ENCODE results near the gene FBRS.
A peak's percentile ranks its signal among the peaks of the same experiment; 100 is the strongest.

Gene FBRS

DNA sequence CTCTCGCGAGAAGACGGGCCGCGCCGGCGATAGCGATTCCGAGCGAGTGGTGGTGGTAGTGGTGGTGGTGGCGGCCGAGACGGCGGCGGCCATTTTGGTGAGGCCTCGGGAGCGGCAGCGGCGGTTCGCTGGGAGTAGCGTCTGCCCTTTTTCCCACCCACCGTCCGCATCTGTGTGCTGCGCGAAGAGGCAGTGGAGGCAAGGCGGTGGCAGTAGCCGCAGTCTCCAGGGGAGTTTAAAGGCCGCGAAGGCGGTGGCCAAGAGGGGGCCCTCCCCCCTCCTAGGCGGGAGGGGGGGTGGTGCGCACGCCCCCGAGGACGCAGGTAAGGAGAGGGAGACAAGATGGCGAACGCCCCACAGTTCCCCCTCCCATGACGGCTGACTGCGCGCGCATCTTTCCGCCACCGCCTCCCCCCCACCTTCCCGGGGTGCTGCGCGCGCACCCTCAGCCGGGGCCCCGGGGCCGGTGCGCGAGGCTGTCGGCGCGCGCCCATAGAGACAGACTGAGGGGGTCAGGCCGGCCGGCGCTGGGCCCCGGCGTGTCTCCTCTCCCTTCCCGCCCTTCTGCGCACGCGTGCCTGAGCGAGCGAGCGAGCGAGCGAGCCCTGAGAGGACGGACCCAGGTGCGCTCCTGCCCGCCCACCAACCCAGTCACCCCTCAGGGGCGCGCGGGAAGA, 40.0 kb downstream of the FBRS start:
- no peak for TF ChIP-seq LEF1 (IDR thresholded peaks at IDR 0.05; ENCODE audit: borderline replicate concordance)
- peak; percentile 97 for TF ChIP-seq FOXM1 (IDR thresholded peaks at IDR 0.05; ENCODE audit: borderline replicate concordance)
- peak; percentile 60; the same call in 1 of the 2 replicates for TF ChIP-seq L3MBTL2 (conservative IDR thresholded peaks at IDR 0.05)
- TF ChIP-seq ARNT (IDR thresholded peaks at IDR 0.05): no peak
- TF ChIP-seq BHLHE40 (IDR thresholded peaks at IDR 0.05; ENCODE audit: borderline replicate concordance): no peak
- TF ChIP-seq HDGF (IDR thresholded peaks at IDR 0.05; ENCODE audit: borderline replicate concordance): peak; percentile 79; the same call in 1 of the 2 replicates
- no peak for TF ChIP-seq FOXA1 (IDR thresholded peaks at IDR 0.05)
- TF ChIP-seq, protein P1, sequence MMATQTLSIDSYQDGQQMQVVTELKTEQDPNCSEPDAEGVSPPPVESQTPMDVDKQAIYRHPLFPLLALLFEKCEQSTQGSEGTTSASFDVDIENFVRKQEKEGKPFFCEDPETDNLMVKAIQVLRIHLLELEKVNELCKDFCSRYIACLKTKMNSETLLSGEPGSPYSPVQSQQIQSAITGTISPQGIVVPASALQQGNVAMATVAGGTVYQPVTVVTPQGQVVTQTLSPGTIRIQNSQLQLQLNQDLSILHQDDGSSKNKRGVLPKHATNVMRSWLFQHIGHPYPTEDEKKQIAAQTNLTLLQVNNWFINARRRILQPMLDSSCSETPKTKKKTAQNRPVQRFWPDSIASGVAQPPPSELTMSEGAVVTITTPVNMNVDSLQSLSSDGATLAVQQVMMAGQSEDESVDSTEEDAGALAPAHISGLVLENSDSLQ (IDR thresholded peaks at IDR 0.05): no peak
- peak; percentile 100 for TF ChIP-seq NFRKB (IDR thresholded peaks at IDR 0.05)
- TF ChIP-seq ELF4 (IDR thresholded peaks at IDR 0.05): peak; percentile 92
- TF ChIP-seq SP1 (IDR thresholded peaks at IDR 0.05): no peak; the same call in 1 of the 2 replicates
- TF ChIP-seq TARDBP (IDR thresholded peaks at IDR 0.05): no peak
- TF ChIP-seq ZNF384 (IDR thresholded peaks at IDR 0.05): no peak
- no peak for TF ChIP-seq FOXK2 (IDR thresholded peaks at IDR 0.05)
- ChIA-PET POLR2A (interaction anchor here (0.7 to 3.7 kb wide), 26 partner anchors 9 to 344 kb away, joined by 3 to 57 read pairs (median 4); partner anchors contain the start of genes DCTPP1, FBRS, PHKG2 and ZNF688), CTCF (interaction anchor here (0.9 to 1.8 kb wide), 3 partner anchors 13 to 40 kb away, joined by 3 to 7 read pairs (median 5); partner anchors contain the start of gene FBRS)
- peak; percentile 99 for DNase-seq (ENCODE audit: extremely low spot score)

DNA sequence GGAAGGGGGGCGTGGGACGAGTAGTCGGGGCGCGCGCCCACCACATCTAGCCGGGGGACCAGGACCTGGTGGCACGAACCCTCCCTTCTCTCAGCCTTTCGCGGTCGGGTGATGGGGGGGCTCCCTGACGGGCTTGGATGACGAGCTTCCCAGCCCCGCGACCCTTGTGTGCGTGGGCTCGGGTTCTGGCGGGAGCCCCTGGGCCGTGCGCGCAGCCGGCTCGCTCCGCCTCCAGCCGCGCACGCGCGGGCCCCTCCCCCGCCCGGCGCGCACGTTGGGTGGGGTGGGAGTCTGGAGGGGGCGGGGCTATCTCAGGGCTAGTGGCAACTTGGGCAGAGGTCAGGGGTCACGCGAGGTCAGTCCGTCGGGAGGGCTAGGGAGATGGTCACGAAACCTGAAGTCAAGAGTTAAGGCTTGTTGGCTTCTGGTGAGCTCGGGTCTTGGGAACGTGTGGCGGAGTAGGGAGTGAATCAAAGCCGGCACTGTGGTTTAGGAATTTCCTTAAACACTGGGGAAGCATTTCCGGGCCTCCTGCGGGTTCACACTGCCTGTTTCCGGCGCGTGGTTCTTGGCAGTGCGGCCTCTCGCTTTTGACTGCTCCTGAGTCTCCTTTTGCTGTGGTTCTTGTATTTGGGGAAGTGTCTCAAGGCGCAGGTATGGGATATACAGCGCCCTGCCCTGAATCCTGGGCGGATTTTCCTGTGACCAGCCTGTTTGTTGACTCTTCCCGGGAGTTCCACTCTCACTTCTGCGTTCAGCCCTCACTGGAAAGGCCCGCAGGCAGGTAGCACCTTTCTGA, 40.8 kb downstream of the FBRS start, which contains the start of gene SRCAP:
Gene SRCAP (plus strand): TSS at position 356 of the 799 bp plus-strand sequence. CDS start 1,654 bp downstream, outside the sequence.
- ChIA-PET CTCF (no interaction called here), POLR2A (interaction anchor here (0.5 to 3.7 kb wide), 25 partner anchors 9 to 345 kb away, joined by 3 to 57 read pairs (median 4); partner anchors contain the start of genes DCTPP1, FBRS, PHKG2 and PRR14)
- TF ChIP-seq LEF1 (IDR thresholded peaks at IDR 0.05; ENCODE audit: borderline replicate concordance): peak; percentile 50; the same call in 1 of the 2 replicates
- no peak for TF ChIP-seq SUZ12 (IDR thresholded peaks at IDR 0.05)
- no peak for TF ChIP-seq BHLHE40 (IDR thresholded peaks at IDR 0.05; ENCODE audit: borderline replicate concordance)
- 0 out of 2 replicates have a peak, but pooled peaks have one; percentile 28 for TF ChIP-seq L3MBTL2 (conservative IDR thresholded peaks at IDR 0.05)
- 0 out of 2 replicates have a peak, but pooled peaks have one; percentile 18 for TF ChIP-seq ELF4 (IDR thresholded peaks at IDR 0.05)
- no peak for TF ChIP-seq TARDBP (IDR thresholded peaks at IDR 0.05)
- TF ChIP-seq FOXK2 (IDR thresholded peaks at IDR 0.05): no peak
- peak; percentile 97 for DNase-seq (ENCODE audit: extremely low spot score)

DNA sequence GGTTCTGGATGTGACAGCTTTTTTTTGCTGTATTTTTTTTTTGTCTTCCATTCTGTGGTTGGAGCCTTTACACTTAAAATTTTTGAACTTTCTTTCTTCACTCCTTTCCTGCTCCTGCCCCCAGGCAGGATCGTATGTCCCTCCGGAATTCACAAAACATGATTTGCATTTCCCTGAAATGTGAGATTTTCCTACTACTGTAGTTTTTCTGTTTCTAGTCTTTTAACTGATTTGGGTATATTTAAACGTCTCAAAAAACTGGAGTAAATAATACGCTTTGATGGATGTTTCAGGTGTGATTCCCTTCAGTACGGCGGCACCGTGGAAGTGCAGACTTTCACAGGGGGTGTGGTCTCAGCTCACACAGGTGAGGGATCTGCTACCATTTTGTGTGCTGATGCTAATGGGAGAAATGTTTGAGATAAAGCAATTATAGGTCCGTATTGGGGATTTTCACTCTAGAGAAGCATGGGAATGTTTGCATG, 41.4 kb downstream of the FBRS start:
- TF ChIP-seq SUZ12 (IDR thresholded peaks at IDR 0.05) (no peak), TARDBP (IDR thresholded peaks at IDR 0.05) (no peak), ZNF384 (IDR thresholded peaks at IDR 0.05) (no peak), NFRKB (IDR thresholded peaks at IDR 0.05) (no peak), FOXA1 (IDR thresholded peaks at IDR 0.05) (no peak), LEF1 (IDR thresholded peaks at IDR 0.05; ENCODE audit: borderline replicate concordance) (no peak), BHLHE40 (IDR thresholded peaks at IDR 0.05; ENCODE audit: borderline replicate concordance) (no peak), ARNT (IDR thresholded peaks at IDR 0.05) (no peak), ELF4 (IDR thresholded peaks at IDR 0.05) (peak; percentile 12; the same call in 1 of the 2 replicates), SP1 (IDR thresholded peaks at IDR 0.05) (no peak), HDGF (IDR thresholded peaks at IDR 0.05; ENCODE audit: borderline replicate concordance) (no peak), L3MBTL2 (conservative IDR thresholded peaks at IDR 0.05) (peak; percentile 1; the same call in 1 of the 2 replicates), CTBP1 (IDR thresholded peaks at IDR 0.05; ENCODE audit: borderline replicate concordance) (0 out of 2 replicates have a peak, but pooled peaks have one; percentile 4), FOXM1 (IDR thresholded peaks at IDR 0.05; ENCODE audit: borderline replicate concordance) (no peak), FOXK2 (IDR thresholded peaks at IDR 0.05) (no peak)
- TF ChIP-seq, protein P1 (IDR thresholded peaks at IDR 0.05): no peak
- POLR2A ChIA-PET: interaction anchor here (0.8 to 1.8 kb wide), 5 partner anchors 9 to 88 kb away, joined by 3 to 8 read pairs (median 5); partner anchors contain the start of genes PHKG2 and ZNF629

DNA sequence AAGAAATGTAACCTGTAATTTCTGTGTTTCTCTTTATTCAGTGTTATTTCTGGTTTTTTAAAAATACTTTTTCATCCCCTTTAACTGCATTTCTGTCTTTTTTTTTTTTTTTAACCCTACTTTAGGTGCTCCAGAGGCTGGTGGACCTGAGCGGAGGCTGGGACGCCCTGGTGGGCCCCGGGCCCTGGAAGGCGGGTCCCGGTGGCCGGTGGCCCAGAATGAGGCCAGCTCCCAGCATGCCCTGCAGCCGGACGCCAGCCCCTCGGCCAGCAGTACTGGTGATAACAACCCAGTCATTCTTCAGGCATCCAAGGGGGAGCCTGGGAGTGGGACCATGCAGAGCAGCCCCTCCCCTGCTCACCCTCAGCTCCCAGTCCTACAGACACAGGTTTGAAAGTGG, 42.3 kb downstream of the FBRS start:
- POLR2A ChIA-PET: interaction anchor here (1.2 kb wide), 1 partner anchor 35 kb away, joined by 3 read pairs; no protein-coding TSS in a partner anchor
- DNase-seq (ENCODE audit: extremely low spot score): no peak
- no peak for TF ChIP-seq FOXK2 (IDR thresholded peaks at IDR 0.05)
- no peak for TF ChIP-seq ARNT (IDR thresholded peaks at IDR 0.05)
- TF ChIP-seq LEF1 (IDR thresholded peaks at IDR 0.05; ENCODE audit: borderline replicate concordance): no peak
- no peak for TF ChIP-seq L3MBTL2 (conservative IDR thresholded peaks at IDR 0.05)
- no peak for TF ChIP-seq NFRKB (IDR thresholded peaks at IDR 0.05)
- no peak for TF ChIP-seq FOXM1 (IDR thresholded peaks at IDR 0.05; ENCODE audit: borderline replicate concordance)
- TF ChIP-seq, protein P1 (IDR thresholded peaks at IDR 0.05): no peak
- TF ChIP-seq ELF4 (IDR thresholded peaks at IDR 0.05): no peak
- TF ChIP-seq ZNF384 (IDR thresholded peaks at IDR 0.05): no peak
- no peak for TF ChIP-seq SP1 (IDR thresholded peaks at IDR 0.05)
- no peak for TF ChIP-seq SUZ12 (IDR thresholded peaks at IDR 0.05)
- TF ChIP-seq TARDBP (IDR thresholded peaks at IDR 0.05): no peak
- no peak for TF ChIP-seq HDGF (IDR thresholded peaks at IDR 0.05; ENCODE audit: borderline replicate concordance)
- CTCF ChIA-PET: no interaction called here

More for the DNA sequence above, 41.4 kb downstream of the FBRS start:
- CTCF ChIA-PET: no interaction called here
- DNase-seq (ENCODE audit: extremely low spot score): peak; percentile 16
